ENCODE data around the gene IFITM10. TPM values are rescaled to one million over a fixed set of nuclear protein-coding genes. Genes with fewer than 3 reads are reported as not detected.

The IFITM10 gene
- under 1 TPM; 0.22 to 0.31 TPM for total RNA-seq

GRCh38 chr11:1750481-1750839 is at the start of gene IFITM10:
Gene IFITM10 (minus strand): TSS chr11:1750595. CDS start chr11:1750442, 153 bp downstream.
- CTCF ChIA-PET = no interaction called here
- Mint-ChIP-seq H3K9me3 (peaks cover 2% of the 10 kb centered on the region), H3K27ac (no peak within 1 kb of the TSS), H3K27me3 (ENCODE audit: low read depth) (peaks cover 13% of the 10 kb centered on the region), H3K4me1 (ENCODE audit: low read depth) (peaks cover 21% of the 10 kb centered on the region), H3K36me3 (ENCODE audit: low read depth) (peaks cover 1% of the 10 kb centered on the region), H3K4me3 (no peak within 1 kb of the TSS)
- no peak for DNase-seq
- intact Hi-C loops (cut with micrococcal nuclease) = loop anchor here (10.0 kb wide), 1 partner anchor 56 kb away; the partner anchor contains the start of gene KRTAP5-6

- Mint-ChIP-seq H3K4me3 (no peak overlapping the region), H3K4me1 (ENCODE audit: low read depth) (peaks cover 1% of the 10 kb centered on the region), H3K9me3 (peaks cover 4% of the 10 kb centered on the region), H3K27me3 (ENCODE audit: low read depth) (peaks cover 10% of the 10 kb centered on the region), H3K27ac (no peak overlapping the region), H3K36me3 (ENCODE audit: low read depth) (no peaks in the 10 kb centered on the region)
- DNase-seq = no peak
- CTCF ChIA-PET = no interaction called here
- intact Hi-C loops (cut with micrococcal nuclease) = no loop called here
Observed at GRCh38 chr11:1797391-1798125, 47.2 kb upstream of the IFITM10 start.

DNA sequence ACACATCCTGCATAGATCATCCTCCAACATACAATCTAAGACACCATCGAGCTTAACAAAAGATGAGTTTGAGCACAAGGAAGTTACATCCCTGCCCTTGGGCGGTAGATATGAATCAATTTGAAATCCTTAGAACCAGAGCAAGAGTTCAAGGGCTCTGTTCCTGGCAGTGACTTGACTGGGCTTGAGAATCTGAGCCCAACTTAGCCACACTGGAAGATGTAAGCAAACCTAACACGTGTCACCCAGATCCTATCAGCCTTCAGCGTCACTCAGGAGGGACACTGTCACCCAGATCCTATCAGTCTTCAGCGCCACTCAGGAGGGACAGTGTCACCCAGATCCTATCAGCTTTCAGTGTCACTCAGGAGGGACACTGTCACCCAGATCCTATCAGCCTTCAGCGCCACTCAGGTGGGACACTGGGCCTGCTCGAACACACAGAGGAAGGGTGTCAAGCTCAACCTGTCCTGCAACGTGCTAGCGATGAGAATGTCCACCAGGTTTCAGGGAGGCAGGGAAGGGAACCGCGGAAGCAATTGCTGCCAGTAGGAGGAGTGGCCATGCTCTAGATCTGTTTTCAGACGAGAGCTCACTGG is 46.1 kb upstream of the IFITM10 start:
- H3K27ac Mint-ChIP-seq = no peak overlapping the region
- H3K27me3 Mint-ChIP-seq (ENCODE audit: low read depth) = peaks cover 11% of the 10 kb centered on the region
- H3K4me1 Mint-ChIP-seq (ENCODE audit: low read depth) = peaks cover 3% of the 10 kb centered on the region
- CTCF ChIA-PET = interaction anchor here (1.0 kb wide), 1 partner anchor 144 kb away, joined by 3 read pairs; no protein-coding TSS in a partner anchor
- no peak overlapping the region for H3K4me3 Mint-ChIP-seq
- no peak for DNase-seq
- H3K36me3 Mint-ChIP-seq (ENCODE audit: low read depth) = no peaks in the 10 kb centered on the region
- intact Hi-C loops (cut with micrococcal nuclease) = no loop called here
- peaks cover 6% of the 10 kb centered on the region for H3K9me3 Mint-ChIP-seq

GRCh38 chr11:1793081-1793480 is 42.7 kb upstream of the IFITM10 start:
- Mint-ChIP-seq H3K27ac (no peak overlapping the region), H3K4me3 (no peak overlapping the region), H3K4me1 (ENCODE audit: low read depth) (peaks cover 3% of the 10 kb centered on the region), H3K36me3 (ENCODE audit: low read depth) (no peaks in the 10 kb centered on the region), H3K9me3 (peaks cover 6% of the 10 kb centered on the region), H3K27me3 (ENCODE audit: low read depth) (peaks cover 8% of the 10 kb centered on the region)
- CTCF ChIA-PET = interaction anchor here (0.6 kb wide), 1 partner anchor 19 kb away, joined by 3 read pairs; no protein-coding TSS in a partner anchor
- DNase-seq = no peak
- intact Hi-C loops (cut with micrococcal nuclease) = no loop called here

- Mint-ChIP-seq H3K27me3 (ENCODE audit: low read depth) (peaks cover 8% of the 10 kb centered on the region), H3K4me3 (no peak overlapping the region)
Observed at GRCh38 chr11:1792461-1792860, 42.1 kb upstream of the IFITM10 start.

DNA sequence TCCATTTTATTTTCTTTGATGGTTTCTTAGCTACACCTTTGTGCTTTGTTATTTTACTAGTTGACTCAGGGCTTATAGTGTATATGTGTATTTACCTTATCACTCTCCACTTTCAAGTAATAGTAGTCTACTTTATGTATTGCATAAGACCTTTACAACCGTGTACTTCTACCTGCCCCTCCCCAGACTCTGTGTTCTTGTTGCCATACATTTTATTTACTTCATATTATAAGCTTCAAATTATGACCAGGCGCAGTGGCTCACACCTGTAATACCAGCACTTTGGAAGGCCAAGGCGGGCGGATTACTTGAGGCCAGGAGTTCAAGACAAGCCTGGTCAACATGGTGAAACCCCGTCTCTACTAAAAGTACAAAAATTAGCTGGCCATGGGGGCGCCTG is 41.5 kb upstream of the IFITM10 start:
- DNase-seq = no peak
- H3K27ac Mint-ChIP-seq = no peak overlapping the region
- CTCF ChIA-PET = interaction anchor here (0.8 to 2.0 kb wide), 3 partner anchors 40 to 139 kb away, joined by 3 to 4 read pairs (median 3); no protein-coding TSS in a partner anchor
- H3K4me1 Mint-ChIP-seq (ENCODE audit: low read depth) = peaks cover 3% of the 10 kb centered on the region
- H3K9me3 Mint-ChIP-seq = peaks cover 6% of the 10 kb centered on the region
- no peak overlapping the region for H3K4me3 Mint-ChIP-seq
- H3K36me3 Mint-ChIP-seq (ENCODE audit: low read depth) = no peaks in the 10 kb centered on the region
- H3K27me3 Mint-ChIP-seq (ENCODE audit: low read depth) = peaks cover 8% of the 10 kb centered on the region
- intact Hi-C loops (cut with micrococcal nuclease) = no loop called here

More at GRCh38 chr11:1792461-1792860, 42.1 kb upstream of the IFITM10 start:
- Mint-ChIP-seq H3K36me3 (ENCODE audit: low read depth) (no peaks in the 10 kb centered on the region), H3K27ac (no peak overlapping the region), H3K4me1 (ENCODE audit: low read depth) (peaks cover 3% of the 10 kb centered on the region), H3K9me3 (peaks cover 6% of the 10 kb centered on the region)
- CTCF ChIA-PET = interaction anchor here (0.8 to 0.9 kb wide), 2 partner anchors 41 to 140 kb away, joined by 3 read pairs; no protein-coding TSS in a partner anchor
- no peak for DNase-seq
- intact Hi-C loops (cut with micrococcal nuclease) = no loop called here

DNA sequence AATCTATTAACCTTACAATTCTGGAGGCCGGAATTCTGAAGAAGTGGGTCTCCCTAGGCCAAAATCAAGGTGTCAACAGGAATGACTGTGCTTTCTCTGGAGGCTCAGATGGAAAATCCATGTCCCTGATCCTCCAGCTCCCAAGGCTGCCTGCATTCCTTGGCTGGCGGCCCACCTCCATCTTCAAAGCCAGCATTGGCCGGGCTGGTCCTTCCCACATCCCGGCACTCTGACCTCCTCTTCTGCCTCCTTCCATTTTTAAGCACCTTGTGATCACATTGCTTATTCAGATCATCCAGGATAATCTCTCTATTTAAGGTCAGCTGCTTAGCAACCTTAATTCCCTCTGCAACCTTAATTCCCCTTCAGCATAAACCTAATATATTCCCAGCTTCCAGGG is 36.1 kb upstream of the IFITM10 start:
- Mint-ChIP-seq H3K4me3 (no peak overlapping the region), H3K4me1 (ENCODE audit: low read depth) (no peaks in the 10 kb centered on the region), H3K27ac (no peak overlapping the region), H3K27me3 (ENCODE audit: low read depth) (no peaks in the 10 kb centered on the region), H3K9me3 (no peaks in the 10 kb centered on the region), H3K36me3 (ENCODE audit: low read depth) (no peaks in the 10 kb centered on the region)
- no peak for DNase-seq
- intact Hi-C loops (cut with micrococcal nuclease) = no loop called here
- CTCF ChIA-PET = no interaction called here

DNA sequence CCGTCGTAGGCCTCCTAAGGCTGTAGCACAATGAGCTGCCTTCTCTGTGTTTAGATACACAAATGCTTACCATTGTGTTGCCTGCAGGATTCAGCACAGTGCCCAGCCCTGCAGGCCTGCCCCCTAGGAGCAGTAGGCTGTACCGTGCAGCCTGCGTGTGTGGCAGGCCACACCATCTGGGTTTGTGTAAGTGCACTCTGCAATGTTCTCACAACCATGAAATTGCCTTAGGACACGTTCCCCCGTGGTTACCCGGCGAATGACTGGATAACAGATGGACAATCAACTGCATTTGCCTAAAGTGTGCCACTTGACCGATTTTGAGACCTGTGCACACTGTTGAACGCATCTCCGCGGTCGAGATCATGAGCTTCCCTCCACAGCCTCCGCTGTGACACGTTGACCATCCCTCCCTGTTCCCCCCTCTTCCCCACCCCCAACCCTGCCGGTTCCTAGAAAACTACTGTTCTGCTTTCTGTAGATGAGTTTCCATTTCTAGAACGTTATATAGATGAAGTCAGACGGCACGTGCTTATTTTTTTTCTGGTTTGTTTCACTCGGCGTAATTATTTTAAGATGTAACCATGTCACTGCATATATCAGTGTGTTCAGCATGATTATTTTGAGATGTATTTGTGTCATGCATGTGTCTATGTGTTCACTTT is 35.5 kb upstream of the IFITM10 start:
- Mint-ChIP-seq H3K36me3 (ENCODE audit: low read depth) (no peaks in the 10 kb centered on the region), H3K4me3 (no peak overlapping the region), H3K4me1 (ENCODE audit: low read depth) (no peaks in the 10 kb centered on the region), H3K9me3 (no peaks in the 10 kb centered on the region), H3K27me3 (ENCODE audit: low read depth) (no peaks in the 10 kb centered on the region), H3K27ac (no peak overlapping the region)
- DNase-seq = no peak
- intact Hi-C loops (cut with micrococcal nuclease) = no loop called here
- CTCF ChIA-PET = no interaction called here

GRCh38 chr11:1784761-1785650 is 34.6 kb upstream of the IFITM10 start:
- Mint-ChIP-seq H3K9me3 (no peaks in the 10 kb centered on the region), H3K4me3 (no peak overlapping the region), H3K27ac (no peak overlapping the region), H3K36me3 (ENCODE audit: low read depth) (no peaks in the 10 kb centered on the region), H3K27me3 (ENCODE audit: low read depth) (no peaks in the 10 kb centered on the region), H3K4me1 (ENCODE audit: low read depth) (no peaks in the 10 kb centered on the region)
- CTCF ChIA-PET = no interaction called here
- intact Hi-C loops (cut with micrococcal nuclease) = no loop called here
- no peak for DNase-seq

GRCh38 chr11:1783725-1784529 is 33.5 kb upstream of the IFITM10 start:
- Mint-ChIP-seq H3K36me3 (ENCODE audit: low read depth) (no peaks in the 10 kb centered on the region), H3K4me1 (ENCODE audit: low read depth) (no peaks in the 10 kb centered on the region), H3K27ac (no peak overlapping the region), H3K9me3 (no peaks in the 10 kb centered on the region), H3K4me3 (no peak overlapping the region), H3K27me3 (ENCODE audit: low read depth) (no peaks in the 10 kb centered on the region)
- CTCF ChIA-PET = no interaction called here
- no peak for DNase-seq
- intact Hi-C loops (cut with micrococcal nuclease) = no loop called here

- no peak for DNase-seq
- H3K4me3 Mint-ChIP-seq = no peak overlapping the region
- no peaks in the 10 kb centered on the region for H3K4me1 Mint-ChIP-seq (ENCODE audit: low read depth)
- no peaks in the 10 kb centered on the region for H3K27me3 Mint-ChIP-seq (ENCODE audit: low read depth)
- no peaks in the 10 kb centered on the region for H3K9me3 Mint-ChIP-seq
- H3K36me3 Mint-ChIP-seq (ENCODE audit: low read depth) = no peaks in the 10 kb centered on the region
- no peak overlapping the region for H3K27ac Mint-ChIP-seq
- intact Hi-C loops (cut with micrococcal nuclease) = no loop called here
- CTCF ChIA-PET = no interaction called here
Observed at GRCh38 chr11:1782831-1783724, 32.7 kb upstream of the IFITM10 start.

Measured in activated naive CD4-positive, alpha-beta T cell treated with anti-CD3 and anti-CD28 coated beads for 36 hours (primary cell).